NCI-H524 treated with DMSO at 0.1 percent for 48 hours (cell line): Measurements from ENCODE around the gene ZNF189.

Experiments
- DNase-seq: peaks from one replicate; lab custom pipeline; 2025; lab: John Stamatoyannopoulos, UW

Gene ZNF189

GRCh38 chr9:101419863-101420262 is 21.2 kb downstream of the ZNF189 start:
- DNase-seq: no peak

GRCh38 chr9:101421653-101422065 is 23.0 kb downstream of the ZNF189 start:
- DNase-seq: no peak

DNA sequence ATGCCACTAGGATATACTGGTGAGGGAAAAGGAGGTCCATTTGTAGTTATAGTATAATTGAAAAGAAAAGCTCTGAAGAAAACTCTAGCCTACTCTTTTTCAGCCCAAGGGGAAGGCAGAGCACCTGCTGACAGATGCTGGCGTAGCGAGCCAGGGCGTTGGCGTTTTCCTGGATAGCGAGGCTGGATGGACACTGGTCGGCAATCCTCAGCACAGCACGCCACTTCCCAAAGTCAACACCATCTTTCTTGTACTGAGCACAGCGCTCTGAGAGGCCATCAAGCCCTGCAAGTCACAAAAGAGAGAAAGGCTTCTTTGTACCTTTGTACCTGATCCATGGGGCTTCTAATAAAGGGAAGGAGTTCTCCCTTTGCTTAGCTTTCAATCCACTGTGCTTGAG is 28.7 kb downstream of the ZNF189 start:
- no peak for DNase-seq

DNA sequence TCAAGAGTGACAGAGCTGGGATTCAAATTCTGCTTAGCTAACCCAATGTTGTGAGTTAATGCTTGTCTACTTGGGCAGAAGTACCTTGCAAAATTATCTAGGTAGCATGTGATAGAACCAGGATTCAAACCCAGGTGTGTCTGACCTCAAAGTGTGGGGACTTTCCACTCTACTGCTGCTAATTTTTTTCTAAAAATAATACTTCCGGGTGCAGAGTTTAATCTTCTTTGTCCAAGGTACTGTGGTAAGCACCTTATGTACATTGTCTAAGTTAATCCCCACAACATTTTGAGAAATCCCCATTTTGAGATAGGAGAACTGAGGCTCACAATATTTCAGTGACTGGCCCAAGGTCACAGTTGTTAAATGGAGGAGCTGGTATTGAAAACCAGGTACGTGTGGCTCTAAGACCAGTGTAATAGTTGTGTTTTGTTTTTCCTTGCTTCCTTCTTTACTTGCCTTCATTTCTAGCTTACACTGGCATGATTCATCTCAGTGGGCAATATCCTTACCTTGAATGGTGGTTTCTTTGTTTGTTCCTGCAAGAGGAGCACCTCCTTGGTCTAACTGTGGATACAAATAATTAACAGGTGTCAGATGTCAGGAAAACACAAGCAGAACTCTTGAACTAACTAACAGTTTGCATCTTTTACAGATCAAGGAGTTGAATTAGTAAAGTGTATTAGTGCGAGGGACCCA is 29.5 kb downstream of the ZNF189 start:
- no peak for DNase-seq

DNA sequence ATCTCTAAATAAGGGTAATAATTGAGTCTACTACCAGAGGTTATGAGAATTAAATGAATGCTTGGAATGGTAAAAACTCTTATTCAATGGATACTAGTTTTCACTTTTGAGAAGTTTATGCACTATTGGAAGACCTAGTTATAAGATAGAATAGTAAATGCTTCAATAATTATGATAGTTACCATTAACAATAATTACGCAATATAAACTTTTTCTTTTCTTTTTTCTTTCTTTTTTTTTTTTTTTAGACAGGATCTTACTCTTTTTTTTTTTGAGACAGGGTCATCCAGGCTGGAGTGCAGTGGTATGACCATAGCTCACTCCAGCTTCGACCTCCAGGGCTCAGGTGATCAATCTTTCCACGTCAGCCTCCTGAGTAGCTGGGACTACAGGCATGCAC is 30.3 kb downstream of the ZNF189 start:
- no peak for DNase-seq

GRCh38 chr9:101429736-101430135 is 31.1 kb downstream of the ZNF189 start:
- DNase-seq: no peak

GRCh38 chr9:101432171-101432570 is 33.5 kb downstream of the ZNF189 start:
- no peak for DNase-seq

DNA sequence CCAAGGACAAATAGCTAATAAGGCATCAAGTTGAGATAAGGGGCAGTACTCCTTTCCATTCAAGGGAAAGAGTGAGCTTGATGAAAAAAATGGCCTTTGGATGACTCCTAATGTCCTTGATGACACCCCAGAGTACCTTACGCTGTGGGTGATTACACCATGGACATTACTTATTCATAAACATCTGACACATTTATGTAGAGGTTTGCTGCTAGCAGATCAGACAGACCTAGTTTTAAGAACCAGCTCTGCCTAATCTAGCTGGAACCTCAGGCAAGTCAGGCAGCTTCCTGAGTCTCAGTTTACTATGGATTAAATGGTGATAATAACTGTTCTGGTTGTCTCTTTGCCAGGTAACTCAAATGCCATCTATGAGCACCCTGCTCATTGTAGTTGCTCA is 34.1 kb downstream of the ZNF189 start:
- DNase-seq: no peak

DNA sequence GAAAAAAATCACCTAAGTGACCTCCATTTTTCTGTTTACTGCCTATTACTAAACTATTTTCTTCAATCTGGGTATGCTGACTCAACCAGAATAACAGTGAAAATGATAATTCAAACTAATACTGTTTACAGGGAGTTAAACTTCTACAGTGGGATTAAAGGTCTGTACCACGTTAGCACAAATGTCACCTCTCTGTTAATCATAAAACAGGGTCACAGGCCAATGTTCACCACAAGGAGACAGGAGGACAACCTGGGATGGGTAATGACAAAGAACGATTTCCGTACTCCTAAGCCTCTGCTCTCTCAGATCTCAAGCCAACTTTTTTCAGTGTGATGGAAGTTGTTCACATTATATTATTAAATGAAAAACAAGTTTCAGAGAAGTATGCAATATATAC is 34.6 kb downstream of the ZNF189 start:
- no peak for DNase-seq

GRCh38 chr9:101434998-101435397 is 36.3 kb downstream of the ZNF189 start:
- DNase-seq: no peak

- DNase-seq: no peak
Measured at GRCh38 chr9:101435601-101436079, 37.0 kb downstream of the ZNF189 start, which contains the start of gene ALDOB. TSS of gene ALDOB (minus strand) at chr9:101435774. CDS start at chr9:101430887, 4,887 bp downstream.

- DNase-seq: no peak
Measured at GRCh38 chr9:101437806-101438232, 39.2 kb downstream of the ZNF189 start.

GRCh38 chr9:101438523-101438922 is 39.9 kb downstream of the ZNF189 start:
- DNase-seq: no peak

DNA sequence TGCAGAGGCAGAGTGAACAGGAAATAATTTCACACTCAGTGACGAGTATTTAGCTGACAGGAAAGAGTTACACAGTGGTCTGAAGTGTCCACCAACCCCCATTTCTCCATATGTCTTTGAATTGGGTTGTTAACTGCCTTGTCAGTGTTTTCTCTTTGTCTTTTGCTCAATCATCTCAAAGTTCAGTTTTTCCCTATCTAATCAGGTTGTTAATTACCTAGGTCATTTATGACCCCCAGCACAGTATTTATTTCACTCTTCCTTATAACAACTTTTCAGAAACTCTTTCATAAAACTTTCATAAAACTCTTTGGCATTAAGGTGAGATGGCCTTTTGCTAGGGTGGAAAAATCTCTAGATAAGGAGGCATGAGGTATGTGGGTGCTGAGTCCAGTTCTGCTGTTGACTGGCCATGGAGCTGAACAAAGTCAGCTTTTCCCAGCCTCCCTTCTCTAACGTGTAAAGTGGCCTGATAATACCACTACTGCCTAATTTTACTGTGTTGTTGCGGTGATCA is 42.1 kb downstream of the ZNF189 start:
- DNase-seq: no peak

- no peak for DNase-seq
Measured at GRCh38 chr9:101442318-101442717, 43.7 kb downstream of the ZNF189 start.

GRCh38 chr9:101442736-101443135 is 44.1 kb downstream of the ZNF189 start:
- DNase-seq: no peak

- DNase-seq: peak; percentile 96
Measured at GRCh38 chr9:101443364-101443771, 44.7 kb downstream of the ZNF189 start.

DNA sequence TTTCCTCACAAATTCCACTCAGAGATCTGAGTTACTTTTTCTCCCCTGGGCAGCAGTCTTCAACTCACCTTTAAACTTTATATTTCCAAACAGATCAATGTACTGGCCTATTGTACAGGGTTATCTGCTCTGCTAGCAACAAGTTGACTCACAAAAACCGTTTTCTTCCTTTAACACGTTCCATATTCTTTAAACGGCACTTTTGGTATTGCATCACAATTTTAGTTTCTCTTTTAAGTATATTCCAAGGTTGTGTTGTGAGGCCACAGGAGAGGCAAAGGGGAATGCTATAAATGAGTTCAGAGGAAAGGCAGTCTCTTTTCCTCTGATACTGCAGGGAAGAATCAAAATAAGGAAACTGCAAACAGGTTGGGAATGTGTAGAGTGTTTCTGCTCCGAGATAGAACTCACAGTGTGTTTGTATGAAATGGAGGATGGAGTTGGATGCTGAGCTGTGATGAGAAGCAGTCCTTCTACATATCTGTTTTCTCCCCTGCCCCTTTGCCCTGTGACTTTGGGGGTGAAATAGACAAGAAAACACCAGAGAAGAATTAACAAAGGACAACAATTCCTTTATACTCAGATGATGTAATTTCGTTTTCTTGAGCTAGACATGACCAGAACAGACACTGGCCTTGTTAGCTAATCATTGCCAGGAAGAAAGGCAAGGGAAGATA is 46.8 kb downstream of the ZNF189 start:
- no peak for DNase-seq

GRCh38 chr9:101446732-101447131 is 48.1 kb downstream of the ZNF189 start:
- DNase-seq: no peak

DNA sequence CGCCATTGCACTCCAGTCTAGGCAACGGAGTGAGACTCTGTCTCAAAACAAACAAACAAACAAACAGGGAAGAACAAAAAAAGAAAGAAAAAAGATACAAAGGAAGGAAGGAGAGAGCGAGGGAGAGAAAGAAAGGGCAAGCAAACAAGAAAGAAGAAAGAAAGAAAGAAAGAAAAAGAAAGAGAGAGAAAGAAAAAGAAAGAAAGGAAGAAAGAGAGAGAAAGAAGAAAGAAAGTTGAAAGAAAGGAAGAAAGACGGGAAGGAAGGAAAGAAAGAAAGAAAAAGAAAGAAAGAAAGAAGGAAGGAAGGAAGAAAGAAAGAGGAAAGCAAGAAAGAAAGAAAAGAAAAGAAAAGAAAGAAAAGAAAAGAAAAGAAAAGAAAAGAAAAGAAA is 50.0 kb downstream of the ZNF189 start:
- no peak for DNase-seq

- peak; percentile 65 for DNase-seq
Measured at GRCh38 chr9:101449071-101449721, 50.5 kb downstream of the ZNF189 start.

DNA sequence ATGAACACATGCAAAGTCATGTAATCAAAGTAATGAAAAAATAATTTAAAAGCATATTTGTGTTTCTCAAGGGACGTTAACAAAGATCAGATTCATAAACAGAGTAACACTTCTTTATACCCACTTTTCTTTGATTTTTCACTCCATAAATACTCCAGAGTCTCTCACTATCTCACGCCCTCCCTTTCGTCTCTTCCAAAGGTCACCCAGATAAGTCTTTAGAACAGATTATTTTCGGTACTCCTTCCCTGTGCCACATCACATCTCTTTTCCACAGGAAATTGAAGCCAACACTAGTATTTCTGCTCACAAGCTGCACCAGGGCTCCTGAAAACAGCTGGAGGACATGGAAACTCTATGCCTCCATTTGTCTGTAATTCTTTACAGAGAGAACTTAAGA is 52.3 kb downstream of the ZNF189 start:
- DNase-seq: no peak

DNA sequence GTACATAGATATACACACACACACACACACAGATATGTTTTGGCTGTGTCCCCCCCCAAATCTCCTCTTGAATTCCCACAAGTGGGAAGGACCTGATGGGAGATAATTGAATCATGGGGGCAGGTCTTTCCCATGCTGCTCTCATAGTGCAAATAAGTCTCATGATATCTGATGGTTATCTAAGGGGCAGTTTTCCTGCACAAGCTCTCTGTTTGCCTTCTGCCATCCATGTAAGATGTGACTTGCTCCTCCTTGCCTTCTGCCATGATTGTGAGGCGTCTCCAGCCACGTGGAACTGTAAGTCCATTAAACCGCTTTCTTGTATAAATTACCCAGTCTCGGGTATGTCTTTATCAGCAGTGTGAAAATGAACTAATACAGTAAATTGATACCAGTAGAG is 52.8 kb downstream of the ZNF189 start:
- DNase-seq: no peak
